C4-2B (cell line): ENCODE data around the gene TNNT1.

Experiments used
- ZFX ChIP-seq: fragments of 450-650 bp; IDR thresholded peaks from 2 replicates; pipeline ENCODE4 v1.6.1; 2017
- TF ChIP-seq, protein P1 (sequence below): fragments of 450-650 bp; conservative IDR thresholded peaks from 2 replicates; pipeline ENCODE4 v1.5.1; 2017; ENCODE audit warnings: mild to moderate bottlenecking

DNA sequence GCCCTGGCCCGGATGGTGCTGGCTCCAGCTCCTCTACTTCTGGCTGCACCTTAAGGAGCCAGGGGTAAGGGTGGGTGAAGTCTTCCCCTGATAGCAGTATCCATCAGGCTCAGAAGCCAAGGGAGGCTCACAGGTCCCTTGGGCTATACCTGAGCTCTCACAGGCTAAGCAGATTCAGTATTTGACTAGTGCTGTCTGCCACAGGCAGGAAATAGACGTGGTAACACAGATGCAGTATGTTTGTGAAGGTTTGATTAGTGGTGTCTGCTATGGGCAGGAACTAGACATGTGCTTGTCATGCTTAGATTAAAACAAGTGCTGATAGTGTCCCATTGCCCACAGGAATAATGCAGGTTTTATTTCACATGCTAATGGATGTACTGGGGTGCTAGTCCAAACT is 27.1 kb upstream of the TNNT1 start:
- TF ChIP-seq, protein P1, sequence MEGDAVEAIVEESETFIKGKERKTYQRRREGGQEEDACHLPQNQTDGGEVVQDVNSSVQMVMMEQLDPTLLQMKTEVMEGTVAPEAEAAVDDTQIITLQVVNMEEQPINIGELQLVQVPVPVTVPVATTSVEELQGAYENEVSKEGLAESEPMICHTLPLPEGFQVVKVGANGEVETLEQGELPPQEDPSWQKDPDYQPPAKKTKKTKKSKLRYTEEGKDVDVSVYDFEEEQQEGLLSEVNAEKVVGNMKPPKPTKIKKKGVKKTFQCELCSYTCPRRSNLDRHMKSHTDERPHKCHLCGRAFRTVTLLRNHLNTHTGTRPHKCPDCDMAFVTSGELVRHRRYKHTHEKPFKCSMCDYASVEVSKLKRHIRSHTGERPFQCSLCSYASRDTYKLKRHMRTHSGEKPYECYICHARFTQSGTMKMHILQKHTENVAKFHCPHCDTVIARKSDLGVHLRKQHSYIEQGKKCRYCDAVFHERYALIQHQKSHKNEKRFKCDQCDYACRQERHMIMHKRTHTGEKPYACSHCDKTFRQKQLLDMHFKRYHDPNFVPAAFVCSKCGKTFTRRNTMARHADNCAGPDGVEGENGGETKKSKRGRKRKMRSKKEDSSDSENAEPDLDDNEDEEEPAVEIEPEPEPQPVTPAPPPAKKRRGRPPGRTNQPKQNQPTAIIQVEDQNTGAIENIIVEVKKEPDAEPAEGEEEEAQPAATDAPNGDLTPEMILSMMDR = no peak
- TF ChIP-seq ZFX = no peak
